Measurements from ENCODE around the gene QSER1.
"Not testable (repeated sequence)": the region's sequence is repeated elsewhere in the genome, so short reads cannot be mapped to it uniquely, and the experiment has no call there.

Gene QSER1

DNA sequence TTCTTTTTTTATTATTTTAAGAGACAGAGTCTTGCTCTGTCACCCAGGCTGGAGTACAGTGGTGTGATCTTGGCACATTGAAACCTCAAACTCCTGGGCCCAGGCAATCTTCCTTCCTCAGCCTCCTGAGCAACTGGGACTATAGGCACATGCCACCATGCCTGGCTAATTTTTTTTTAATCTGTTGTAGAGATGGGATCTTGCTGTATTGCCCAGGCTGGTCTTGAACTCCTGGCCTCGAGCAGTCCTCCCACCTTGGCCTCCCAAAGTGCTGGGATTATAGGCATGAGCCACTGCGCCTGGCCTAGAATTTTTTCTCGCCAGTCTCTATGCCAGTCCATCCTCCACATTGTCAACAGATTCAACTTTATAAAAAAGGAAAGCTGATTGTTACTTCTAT lies 44.7 kb downstream of the QSER1 start:
- DNase-seq = not testable (repeated sequence)

DNA sequence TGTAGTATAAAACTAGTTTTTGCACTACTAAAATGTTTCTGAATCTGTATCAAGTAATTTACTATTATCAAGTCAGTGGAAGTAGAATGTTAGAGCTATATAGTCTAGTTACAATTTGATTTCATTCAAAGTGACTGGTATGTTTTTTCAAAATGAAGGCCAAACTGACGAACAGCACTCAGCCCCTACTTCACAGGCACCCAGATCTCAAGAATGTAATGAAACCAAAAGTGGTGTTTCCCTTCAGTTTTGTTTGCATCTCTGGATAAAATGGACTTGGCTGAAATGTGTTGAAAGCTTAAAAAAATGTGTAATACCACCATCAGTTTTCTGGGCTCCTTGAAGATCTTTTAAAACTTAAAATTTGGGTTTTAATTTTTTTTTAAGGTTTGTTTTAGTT lies 46.4 kb downstream of the QSER1 start:
- no peak for DNase-seq

DNA sequence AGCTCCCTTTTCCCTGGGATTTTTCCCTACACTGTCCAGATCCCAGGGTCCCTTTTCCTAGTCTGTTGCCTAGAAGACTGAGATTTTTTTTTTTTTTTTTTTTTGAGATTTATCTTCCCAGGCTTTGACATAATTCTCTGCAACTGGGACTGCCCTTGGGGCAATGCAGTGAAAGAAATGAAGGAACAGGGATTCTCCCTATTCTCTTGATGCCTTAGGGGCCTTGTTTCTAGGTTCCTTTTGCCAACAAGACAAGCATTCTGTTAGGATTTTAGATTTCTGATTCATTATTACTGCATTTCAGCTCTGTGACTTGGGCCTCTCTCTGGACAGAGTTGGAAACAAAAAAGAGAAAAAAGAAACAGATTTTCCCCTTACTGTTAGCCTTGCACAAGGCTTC lies 47.3 kb downstream of the QSER1 start:
- no peak for DNase-seq

DNA sequence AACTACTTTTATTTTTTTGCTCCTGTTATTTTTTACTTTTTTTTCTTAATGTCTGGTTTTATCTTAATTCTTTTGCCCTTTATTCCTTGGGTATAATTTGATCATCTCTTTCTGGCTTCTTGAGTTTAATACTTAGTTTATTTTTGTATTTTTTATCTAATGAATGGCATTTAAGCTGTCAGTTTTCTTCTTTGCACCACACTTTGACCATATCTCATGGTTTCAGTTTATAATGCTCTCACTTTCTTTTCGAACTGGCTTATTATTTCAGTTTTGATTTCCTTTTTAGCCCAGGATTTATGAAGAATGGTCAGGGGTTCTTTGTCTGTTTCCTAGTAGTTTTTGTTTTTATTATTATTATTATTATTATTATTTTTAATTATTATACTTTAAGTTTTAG lies 48.3 kb downstream of the QSER1 start:
- DNase-seq = no peak

DNA sequence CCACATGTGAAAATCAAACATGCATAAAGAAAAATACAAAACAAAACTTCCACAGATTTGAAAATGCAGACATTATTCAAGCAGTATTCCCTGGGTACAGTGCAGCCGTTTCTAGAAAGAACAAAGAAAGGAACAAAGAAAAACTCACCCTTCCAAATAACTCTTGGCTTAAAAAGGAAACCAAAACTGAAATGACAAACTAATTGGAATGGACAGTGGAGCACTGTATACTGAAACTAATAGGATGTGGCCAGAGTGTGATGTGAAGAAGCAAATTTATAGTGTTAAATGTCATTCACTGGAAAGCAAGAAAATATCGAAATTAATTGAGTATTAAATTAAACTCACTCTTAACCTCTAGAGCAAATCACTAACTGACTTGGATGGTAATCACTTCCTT lies 55.4 kb downstream of the QSER1 start:
- no peak for DNase-seq

DNA sequence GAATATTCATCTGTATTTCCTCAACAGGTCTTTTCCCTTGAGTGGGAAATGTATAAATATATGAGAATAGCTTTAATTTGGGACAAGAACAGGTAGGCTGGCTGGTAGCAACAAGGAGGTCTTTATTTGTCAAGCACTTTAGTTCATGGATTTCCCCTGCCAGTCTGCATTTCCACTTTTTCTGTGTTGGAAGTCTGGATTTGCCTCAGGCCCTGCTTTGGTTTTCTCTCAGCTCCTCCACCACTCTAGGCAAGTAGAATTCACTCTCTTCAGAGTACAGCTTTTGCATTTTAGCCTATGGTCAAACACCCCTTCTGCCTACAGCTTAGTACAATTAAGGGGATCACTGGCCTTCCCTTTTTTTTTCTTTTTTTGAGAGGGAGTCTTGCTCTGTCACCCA lies 57.1 kb downstream of the QSER1 start:
- DNase-seq = no peak

DNA sequence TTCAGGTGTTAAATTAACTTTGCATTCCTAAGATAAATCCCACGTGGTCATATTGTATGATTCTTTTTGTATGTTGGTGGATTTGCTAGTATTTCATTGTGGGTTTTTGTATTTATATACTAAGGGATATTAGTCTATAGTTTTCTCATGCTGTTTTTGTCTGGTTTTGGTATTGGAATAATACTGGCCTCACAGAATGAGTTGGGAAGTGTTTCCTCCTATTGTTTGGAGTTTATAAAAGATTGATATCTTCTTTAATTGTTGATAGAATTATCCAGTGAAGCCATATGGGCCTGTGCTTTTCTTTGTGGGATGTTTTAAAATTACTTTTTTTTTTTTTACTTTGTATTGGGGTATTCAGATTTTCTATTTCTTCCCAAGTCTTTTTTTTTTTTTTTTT lies 59.8 kb downstream of the QSER1 start:
- no peak for DNase-seq

DNA sequence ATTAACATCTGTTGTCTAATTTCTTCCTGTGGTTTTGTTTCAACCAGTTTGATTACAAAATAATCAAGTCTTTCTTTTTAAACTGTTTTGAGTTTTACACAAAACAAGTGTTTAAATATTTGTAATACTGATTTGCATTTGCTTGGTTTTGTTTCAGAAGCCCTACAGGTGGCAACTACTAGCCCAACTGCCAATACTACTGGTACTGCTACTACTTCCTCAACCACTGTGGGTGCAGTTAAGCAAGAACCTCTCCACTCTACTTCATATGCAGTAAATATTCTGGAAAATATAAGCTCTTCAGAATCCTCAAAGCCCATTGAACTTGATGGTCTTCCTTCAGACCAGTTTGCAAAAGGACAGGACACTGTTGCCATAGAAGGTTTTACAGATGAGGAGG lies 61.1 kb downstream of the QSER1 start:
- DNase-seq = no peak

DNA sequence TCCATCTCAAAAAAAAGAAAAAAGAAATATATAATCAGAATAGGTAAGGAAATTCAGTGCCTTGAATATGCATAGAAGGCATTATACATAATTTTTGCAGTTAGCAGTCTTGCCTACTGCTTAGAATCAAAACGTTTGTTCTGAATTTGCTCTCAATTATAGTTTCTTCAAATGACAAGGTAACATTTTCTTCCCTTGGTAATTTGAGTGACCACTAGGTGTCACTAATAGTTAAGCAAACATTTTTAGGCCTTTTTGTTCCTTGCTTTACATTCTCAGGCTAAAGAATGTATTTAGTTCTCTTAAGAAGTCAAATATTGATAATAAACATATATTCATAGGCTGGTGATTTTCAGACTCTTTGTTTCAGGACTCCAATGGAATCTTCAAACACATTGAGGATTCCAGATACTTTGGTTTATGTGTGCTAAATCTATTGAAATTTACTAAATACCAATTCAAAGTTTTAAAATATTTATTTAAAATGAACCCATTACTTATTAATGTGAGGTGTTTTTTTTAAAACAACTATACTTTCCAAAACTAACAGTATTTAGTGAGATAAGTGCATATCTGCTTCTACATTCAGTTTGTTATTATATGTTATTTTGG lies 68.0 kb downstream of the QSER1 start:
- DNase-seq = no peak

DNA sequence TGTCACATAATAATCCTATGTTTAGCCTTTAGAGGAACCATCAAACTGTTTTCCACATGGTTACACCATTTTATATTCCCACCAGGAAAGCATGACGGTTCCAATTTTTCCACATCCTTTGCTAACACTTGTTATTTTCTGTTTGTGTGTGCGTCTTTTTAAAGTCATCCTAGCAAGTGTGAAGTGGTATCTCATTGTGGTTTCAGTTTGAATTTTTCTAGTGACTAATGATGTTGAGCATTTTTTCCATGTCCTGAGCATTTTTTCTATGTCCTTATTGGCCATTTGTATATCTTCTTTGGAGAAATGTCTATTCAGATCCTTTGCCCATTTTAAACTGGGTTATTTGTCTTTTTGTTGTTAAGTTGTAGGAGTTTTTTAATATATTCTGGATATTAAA lies 69.4 kb downstream of the QSER1 start:
- DNase-seq = no peak

DNA sequence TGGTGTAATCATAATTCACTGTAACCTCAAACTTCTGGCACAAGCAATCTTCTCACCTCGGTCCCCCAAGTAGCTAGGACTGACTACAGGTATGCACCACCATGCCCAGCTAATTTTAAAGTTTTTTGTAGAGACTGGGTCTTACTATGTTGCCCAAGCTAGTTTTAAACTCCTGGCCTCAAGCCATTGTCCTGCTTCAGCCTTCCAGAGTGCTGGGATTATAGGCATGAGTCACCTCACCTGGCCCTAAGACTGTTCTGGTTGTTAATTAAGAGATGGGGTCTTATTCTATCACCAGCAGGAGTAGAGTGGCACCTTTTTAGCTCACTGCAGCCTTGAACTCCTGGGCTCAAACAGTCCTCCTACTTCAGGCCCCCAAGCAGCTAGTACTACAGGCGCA lies 71.1 kb downstream of the QSER1 start:
- DNase-seq = no peak

DNA sequence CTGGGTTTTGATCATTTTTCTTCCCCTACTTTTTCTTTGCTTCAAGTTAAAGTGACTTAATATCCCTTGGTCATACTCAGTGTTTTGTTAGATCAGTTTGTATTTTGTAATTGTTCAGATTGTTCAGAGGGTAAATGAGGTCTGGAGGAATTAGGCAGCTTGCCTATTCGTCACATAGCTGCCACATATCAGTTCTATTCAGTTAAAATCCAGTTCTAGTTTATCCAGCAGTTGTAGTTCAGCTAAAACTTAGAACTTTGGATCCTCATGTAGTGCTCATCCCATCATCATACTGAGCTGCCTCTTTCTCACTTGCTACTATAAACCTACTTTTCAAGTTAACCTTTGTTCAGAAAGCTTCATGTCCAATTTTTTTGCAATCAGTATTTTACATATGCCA lies 75.9 kb downstream of the QSER1 start:
- DNase-seq = no peak

DNA sequence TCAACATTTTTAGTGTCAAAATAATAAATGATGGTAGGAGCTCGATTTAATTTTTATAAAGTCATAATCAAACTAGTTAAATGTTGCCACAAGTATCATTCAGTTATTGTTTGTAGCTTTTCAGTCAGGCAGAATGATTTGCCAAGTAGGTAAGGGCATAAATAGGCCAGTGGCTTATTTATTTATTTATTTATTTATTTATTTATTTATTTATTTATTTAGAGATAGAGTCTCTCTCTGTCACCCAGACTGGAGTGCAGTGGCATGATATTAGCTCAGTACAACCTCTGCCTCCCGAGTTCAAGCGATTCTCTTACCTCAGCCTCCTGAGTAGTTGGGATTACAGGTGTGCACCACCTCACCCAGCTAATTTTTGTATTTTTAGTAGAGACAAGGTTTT lies 79.6 kb downstream of the QSER1 start:
- not testable (repeated sequence) for DNase-seq

DNA sequence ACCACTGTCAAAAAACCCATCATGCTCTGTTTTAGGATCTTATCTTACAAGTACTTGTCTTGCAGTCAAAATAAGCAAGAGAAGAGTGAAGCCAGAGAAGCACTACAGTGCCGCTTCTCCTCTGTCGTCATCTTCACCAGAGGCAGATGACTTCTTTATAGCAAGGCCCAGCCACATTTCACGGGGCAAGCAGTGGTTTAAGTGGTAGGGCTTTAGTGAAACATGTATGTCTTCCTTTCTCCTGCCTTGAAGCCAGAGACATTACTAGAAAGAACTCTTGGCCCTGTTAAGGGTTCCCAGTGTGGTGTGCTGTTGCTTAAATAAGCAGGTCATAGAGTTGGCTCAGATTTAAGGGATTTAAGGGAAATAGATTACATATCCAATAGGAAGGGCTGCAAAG lies 80.2 kb downstream of the QSER1 start:
- DNase-seq = no peak

DNA sequence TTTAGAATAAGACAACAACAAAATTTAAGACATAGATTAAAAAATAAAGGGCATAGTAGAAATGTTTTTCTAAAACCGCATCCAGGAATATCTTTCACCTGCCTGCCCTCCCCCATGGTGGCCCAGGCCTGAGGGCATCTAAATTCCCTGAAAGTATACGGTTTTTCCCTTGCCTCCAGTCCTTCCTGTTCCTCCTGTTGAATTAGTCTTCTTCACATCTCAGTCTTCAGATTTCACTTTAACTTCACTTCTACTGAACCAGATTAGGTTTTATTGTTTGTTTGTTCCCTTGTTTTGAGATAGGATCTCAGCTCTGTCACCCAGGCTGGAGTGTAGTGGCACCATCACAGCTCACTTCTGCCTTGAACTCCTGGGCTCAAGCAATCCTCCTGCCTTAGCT lies 90.0 kb downstream of the QSER1 start:
- no peak for DNase-seq

DNA sequence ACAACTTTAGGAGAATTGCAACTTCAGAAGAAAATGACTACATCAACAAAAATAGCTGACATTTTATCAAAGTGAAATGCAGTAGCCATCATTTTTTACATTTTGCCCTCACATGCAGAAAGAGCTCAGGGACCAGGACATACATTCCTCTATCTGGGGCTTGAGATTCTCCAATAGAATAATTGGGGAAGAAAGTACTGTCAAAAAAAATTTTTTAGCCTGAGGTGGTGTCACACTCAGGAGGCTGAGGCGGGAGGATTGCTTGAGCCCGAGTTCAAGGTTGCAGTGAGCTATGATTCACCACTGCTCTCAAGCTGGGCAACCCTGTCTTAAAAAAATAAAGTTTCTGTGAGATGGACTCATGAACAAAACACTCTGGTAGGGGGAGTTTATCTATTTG lies 90.9 kb downstream of the QSER1 start:
- no peak for DNase-seq

DNA sequence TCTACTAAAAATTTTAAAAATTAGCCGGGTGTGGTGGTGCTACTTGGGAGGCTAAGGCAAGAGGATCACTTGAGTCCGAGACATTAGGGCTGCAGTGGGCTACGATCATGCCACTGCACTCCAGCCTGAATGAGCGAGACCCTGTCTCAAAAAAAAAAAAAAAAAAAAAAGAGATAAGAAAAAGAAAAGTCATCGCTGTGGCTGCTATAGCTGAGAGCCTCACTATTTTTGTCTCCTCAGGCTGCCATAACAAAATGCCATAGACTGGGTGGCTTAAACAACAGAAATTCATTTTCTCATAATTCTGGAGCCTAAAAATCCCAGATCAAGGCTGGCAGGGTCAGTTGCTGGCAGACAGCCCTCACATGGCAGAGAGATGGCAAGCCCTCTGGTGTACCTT lies 93.0 kb downstream of the QSER1 start:
- no peak for DNase-seq

DNA sequence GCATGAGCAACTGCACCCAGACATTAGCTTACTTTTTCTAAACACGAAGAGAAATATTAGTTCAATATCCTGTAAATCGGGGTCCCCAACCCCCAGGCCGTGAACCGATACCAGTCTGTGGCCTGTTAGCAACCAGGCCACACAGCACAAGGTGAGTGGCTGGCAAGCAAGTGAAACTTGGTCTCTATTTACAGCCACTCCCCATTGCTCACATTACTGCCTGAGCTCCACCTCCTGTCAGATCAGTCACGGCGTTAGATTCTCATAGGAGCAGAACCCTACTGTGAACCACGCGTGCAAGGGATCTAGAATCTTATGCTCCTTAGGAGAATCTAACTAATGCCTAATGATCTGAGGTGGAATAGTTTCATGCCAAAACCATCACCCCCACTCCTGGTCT lies 95.2 kb downstream of the QSER1 start:
- no peak for DNase-seq

DNA sequence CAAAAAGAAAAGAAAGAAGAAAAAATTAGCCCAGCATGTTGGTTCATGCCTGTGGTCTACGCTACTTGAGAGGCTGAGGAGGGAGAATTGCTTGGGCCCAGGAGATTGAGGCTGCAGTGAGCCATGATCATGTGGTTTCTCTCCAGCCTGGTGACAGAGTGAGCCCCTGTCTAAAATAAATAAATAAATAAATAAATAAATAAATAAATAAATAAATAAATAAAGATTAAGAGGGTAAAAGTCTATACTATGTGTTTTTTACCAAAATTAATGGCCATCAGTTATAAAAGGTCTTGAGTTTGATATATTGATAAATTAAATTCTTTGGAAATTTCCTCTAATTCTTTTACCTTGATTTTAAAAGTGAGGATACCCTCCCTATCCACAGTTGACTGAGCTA lies 97.9 kb downstream of the QSER1 start:
- no peak for DNase-seq

DNA sequence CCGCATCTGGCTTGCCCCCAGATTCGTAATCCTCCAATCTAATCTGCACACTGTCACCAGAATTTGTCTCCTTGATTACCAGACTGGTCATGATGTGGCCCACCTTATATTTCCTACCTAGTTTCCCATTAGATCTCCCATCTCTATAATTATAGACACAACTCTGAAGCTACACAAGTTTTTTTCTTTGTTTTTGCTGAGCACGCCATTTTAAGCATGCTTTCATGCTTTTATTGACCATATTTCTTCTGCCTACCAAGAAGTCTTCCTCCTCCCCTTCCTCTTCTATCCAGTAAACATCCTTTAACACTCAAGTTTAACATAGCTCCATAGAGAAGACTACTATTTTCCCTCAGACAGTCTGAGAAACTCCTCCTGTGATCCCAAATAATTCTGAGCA lies 98.8 kb downstream of the QSER1 start:
- DNase-seq = no peak

DNA sequence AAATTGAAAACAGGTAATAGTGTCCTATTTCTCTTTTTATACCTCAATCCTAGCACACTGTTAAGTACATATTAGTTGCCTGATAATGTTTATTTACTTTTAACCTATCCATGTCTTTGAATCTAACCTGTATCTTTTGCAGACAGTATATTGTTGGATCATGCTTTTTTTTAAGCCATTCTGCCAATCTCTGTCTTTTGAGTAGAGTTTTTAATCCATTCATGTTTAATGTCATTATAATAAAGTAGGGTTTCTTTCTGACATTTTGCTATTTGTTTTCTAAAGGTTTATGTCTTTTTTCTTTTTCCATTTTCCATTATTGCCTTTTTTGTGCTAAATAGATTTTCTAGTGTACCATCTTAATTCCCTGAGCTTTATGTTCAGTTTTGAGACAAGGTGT lies 99.3 kb downstream of the QSER1 start:
- DNase-seq = no peak

DNA sequence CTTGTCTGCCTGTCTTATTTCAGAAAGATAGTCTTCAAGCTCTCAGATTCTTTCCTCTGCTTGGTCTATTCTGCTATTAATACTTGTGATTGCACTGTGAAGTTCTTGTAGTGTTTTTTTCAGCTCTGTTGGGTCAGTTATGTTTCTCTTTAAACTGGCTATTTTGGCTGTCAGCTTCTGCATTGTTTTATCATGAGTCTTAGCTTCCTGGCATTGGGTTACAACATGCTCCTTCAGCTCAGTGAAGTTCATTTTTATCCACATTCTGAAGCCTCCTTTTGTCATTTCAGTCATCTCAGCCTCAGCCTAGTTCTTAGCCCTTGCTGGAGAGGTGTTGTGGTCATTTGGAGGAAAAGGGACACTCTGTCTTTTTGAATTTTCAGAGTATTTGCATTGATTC lies 107.6 kb downstream of the QSER1 start:
- DNase-seq = no peak

DNA sequence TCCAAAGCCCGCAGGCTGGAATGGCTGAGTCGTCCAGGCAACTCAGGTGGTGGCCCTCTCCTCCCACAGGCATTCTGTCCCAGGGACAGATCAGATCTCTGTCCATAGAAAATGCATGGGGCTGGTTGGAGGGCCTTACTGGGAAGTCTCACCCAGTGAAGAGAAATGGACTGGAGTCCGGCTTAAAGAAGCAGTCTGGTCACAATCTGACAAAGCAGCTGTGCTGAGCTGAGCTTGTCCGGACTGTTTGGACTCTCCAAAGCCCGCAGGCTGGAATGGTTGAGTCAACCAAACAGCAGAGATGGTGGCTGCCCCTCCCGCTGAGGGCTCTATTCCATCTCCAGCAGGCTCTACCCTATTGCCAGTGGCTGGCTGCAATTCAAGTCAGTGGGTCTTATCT lies 108.7 kb downstream of the QSER1 start:
- no peak for DNase-seq

DNA sequence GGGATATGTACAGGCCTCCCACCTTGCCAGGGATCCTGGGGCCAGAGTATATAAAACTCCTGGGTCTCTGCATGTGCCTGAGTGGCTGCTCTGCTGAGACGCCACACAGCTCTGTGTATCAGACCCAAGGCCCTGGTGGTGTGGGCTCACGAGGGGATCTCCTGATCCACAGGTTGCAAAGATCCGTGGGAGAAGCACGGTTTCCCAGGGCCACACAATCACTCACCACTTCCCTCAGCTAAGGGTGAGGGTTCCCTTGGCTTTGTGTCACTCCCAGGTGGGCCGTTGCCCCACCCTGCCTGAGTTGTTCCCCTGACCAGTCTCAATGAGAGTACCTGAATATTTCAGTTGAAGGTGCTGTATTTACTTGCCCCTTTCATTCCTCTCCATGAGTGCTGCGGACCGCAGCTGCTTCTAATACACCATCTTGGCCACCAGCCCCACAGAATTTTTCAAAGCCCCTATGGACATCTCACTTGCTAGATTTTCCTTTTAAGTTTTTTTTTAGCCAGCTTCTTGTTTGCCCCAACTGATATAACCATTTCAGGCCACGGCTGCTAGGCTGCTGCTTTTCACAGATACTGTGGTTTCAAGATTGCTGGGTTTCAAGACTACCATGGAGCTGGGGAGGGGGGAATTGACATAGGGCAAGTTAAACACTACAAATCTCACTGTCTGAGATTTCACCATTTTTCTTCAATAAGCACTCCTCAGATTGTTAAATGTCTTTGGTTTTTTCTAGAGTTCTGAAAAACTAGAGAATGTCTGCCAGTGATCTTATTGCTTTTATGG lies 109.3 kb downstream of the QSER1 start:
- no peak for DNase-seq

DNA sequence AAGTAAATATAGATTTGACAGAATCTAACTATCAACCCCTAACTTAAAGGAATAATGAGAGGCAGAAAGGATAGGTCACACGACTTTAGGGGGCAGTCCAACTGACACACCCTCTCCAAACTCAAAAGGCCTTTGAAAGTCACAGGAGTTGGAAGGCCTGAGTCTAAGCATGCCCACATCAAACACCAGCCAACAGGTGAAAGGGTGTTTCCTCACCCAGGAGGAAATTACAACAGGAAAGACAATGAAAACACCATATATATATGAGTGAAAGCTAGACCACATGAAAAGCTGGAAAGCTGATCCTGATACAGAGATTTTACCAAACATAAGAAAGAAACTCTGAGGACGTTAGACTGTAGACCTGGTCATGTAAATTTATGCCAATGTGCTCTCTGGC lies 112.6 kb downstream of the QSER1 start:
- DNase-seq = no peak

Data from 8988T (cell line).